ENCODE results near the gene ACOX1.

DNA sequence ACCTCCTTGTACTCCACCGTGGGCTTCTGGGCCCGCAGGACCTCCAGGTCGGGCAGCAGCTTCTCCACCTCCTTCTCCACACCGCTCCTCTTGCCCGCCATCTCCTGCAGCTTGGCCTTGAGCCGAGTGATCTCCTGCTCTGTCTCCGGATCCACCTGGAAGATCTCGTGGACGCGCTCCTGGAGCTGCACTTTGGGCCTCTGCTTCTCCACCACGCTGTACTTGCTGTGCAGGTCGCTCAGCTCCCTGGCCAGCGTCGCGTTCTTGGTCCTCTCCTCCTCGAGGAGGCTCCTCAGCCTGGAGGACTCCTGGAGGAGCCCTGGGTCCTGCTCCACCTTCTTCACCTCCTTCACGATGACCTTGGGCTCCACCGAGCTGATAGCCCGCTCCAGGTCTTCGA lies 30.5 kb upstream of the ACOX1 start:
- TF ChIP-seq JUND (IDR thresholded peaks at IDR 0.05) (no peak), POLR2A (IDR thresholded peaks at IDR 0.05; ENCODE audit: borderline replicate concordance, extremely low read depth, insufficient read depth, insufficient read length) (no peak), EZH2 (IDR thresholded peaks at IDR 0.05) (no peak)
- TF ChIP-seq, protein P1, sequence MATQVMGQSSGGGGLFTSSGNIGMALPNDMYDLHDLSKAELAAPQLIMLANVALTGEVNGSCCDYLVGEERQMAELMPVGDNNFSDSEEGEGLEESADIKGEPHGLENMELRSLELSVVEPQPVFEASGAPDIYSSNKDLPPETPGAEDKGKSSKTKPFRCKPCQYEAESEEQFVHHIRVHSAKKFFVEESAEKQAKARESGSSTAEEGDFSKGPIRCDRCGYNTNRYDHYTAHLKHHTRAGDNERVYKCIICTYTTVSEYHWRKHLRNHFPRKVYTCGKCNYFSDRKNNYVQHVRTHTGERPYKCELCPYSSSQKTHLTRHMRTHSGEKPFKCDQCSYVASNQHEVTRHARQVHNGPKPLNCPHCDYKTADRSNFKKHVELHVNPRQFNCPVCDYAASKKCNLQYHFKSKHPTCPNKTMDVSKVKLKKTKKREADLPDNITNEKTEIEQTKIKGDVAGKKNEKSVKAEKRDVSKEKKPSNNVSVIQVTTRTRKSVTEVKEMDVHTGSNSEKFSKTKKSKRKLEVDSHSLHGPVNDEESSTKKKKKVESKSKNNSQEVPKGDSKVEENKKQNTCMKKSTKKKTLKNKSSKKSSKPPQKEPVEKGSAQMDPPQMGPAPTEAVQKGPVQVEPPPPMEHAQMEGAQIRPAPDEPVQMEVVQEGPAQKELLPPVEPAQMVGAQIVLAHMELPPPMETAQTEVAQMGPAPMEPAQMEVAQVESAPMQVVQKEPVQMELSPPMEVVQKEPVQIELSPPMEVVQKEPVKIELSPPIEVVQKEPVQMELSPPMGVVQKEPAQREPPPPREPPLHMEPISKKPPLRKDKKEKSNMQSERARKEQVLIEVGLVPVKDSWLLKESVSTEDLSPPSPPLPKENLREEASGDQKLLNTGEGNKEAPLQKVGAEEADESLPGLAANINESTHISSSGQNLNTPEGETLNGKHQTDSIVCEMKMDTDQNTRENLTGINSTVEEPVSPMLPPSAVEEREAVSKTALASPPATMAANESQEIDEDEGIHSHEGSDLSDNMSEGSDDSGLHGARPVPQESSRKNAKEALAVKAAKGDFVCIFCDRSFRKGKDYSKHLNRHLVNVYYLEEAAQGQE (IDR thresholded peaks at IDR 0.05; ENCODE audit: low read depth), result no peak
- TF ChIP-seq, protein P2, sequence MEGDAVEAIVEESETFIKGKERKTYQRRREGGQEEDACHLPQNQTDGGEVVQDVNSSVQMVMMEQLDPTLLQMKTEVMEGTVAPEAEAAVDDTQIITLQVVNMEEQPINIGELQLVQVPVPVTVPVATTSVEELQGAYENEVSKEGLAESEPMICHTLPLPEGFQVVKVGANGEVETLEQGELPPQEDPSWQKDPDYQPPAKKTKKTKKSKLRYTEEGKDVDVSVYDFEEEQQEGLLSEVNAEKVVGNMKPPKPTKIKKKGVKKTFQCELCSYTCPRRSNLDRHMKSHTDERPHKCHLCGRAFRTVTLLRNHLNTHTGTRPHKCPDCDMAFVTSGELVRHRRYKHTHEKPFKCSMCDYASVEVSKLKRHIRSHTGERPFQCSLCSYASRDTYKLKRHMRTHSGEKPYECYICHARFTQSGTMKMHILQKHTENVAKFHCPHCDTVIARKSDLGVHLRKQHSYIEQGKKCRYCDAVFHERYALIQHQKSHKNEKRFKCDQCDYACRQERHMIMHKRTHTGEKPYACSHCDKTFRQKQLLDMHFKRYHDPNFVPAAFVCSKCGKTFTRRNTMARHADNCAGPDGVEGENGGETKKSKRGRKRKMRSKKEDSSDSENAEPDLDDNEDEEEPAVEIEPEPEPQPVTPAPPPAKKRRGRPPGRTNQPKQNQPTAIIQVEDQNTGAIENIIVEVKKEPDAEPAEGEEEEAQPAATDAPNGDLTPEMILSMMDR (IDR thresholded peaks at IDR 0.05 in 2 of 3, conservative IDR thresholded peaks at IDR 0.05 in 1 of 3; ENCODE audit: borderline replicate concordance in 1 of 3, insufficient read depth in 1 of 3, low read depth in 2 of 3, low read length in 2 of 3), result no peak

All from HCT116 (cell line).